Measurements from ENCODE around the gene TAF1C. TPM values are rescaled to one million over a fixed set of nuclear protein-coding genes. Genes with fewer than 3 reads are reported as not detected.

TAF1C gene
- total RNA-seq, 1 experiment from 2014 or later: 78.5 TPM

GRCh38 chr16:84199861-84200260 is 13.0 kb upstream of the TAF1C start:
- intact Hi-C loops (cut with micrococcal nuclease; ENCODE audit: unreplicated experiment): no loop called here
- Mint-ChIP-seq H3K27ac (ENCODE audit: unreplicated experiment) (no peak overlapping the region), H3K4me3 (ENCODE audit: low read depth, unreplicated experiment) (no peak overlapping the region), H3K27me3 (ENCODE audit: unreplicated experiment) (peaks cover 64% of the 10 kb centered on the region), H3K36me3 (ENCODE audit: insufficient read depth, unreplicated experiment) (no peaks in the 10 kb centered on the region), H3K4me1 (ENCODE audit: low read depth, unreplicated experiment) (no peaks in the 10 kb centered on the region), H3K9me3 (ENCODE audit: low read depth, unreplicated experiment) (no peaks in the 10 kb centered on the region)
- TF ChIP-seq CTCF (IDR thresholded peaks at IDR 0.05; ENCODE audit: unreplicated experiment): no peak
- no peak for DNase-seq
- CTCF ChIA-PET: interaction anchor here (1.0 kb wide), 1 partner anchor 8 kb away, joined by 4 read pairs; no protein-coding TSS in a partner anchor
- no TSS peak for BruUV-seq (replicated peaks)

- Mint-ChIP-seq H3K27ac (ENCODE audit: unreplicated experiment) (no peak overlapping the region), H3K4me1 (ENCODE audit: low read depth, unreplicated experiment) (no peaks in the 10 kb centered on the region), H3K4me3 (ENCODE audit: low read depth, unreplicated experiment) (no peak overlapping the region), H3K36me3 (ENCODE audit: insufficient read depth, unreplicated experiment) (no peaks in the 10 kb centered on the region), H3K27me3 (ENCODE audit: unreplicated experiment) (peaks cover 70% of the 10 kb centered on the region), H3K9me3 (ENCODE audit: low read depth, unreplicated experiment) (no peaks in the 10 kb centered on the region)
- CTCF ChIA-PET: interaction anchor here (1.0 kb wide), 1 partner anchor 9 kb away, joined by 4 read pairs; no protein-coding TSS in a partner anchor
- DNase-seq: no peak
- no TSS peak for BruUV-seq (replicated peaks)
- intact Hi-C loops (cut with micrococcal nuclease; ENCODE audit: unreplicated experiment): no loop called here
- TF ChIP-seq CTCF (IDR thresholded peaks at IDR 0.05; ENCODE audit: unreplicated experiment): no peak
Measured at GRCh38 chr16:84199097-84199496, 12.2 kb upstream of the TAF1C start.

DNA sequence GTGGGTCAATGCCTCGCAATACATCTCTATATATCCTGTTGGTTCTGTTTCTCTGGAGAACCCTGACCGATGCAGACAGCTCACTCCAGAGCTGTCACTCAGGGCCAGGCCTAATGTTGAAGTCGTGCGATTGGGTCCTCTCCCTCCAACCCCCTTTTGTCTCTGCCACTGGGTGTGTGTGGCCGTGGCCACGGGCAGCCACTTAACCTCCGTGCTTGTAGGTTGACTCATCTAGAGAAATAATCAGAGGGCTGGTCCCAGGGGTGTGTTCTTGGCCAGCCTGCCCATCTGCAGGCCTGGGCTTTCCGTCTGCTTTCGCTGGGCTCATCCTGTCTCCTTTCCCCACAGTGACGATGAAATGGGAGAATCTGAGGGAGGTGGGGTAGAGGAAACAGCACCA is 11.5 kb upstream of the TAF1C start:
- Mint-ChIP-seq H3K4me1 (ENCODE audit: low read depth, unreplicated experiment) (no peaks in the 10 kb centered on the region), H3K9me3 (ENCODE audit: low read depth, unreplicated experiment) (no peaks in the 10 kb centered on the region), H3K27me3 (ENCODE audit: unreplicated experiment) (peaks cover 70% of the 10 kb centered on the region), H3K4me3 (ENCODE audit: low read depth, unreplicated experiment) (no peak overlapping the region), H3K36me3 (ENCODE audit: insufficient read depth, unreplicated experiment) (no peaks in the 10 kb centered on the region), H3K27ac (ENCODE audit: unreplicated experiment) (no peak overlapping the region)
- DNase-seq: no peak
- no TSS peak for BruUV-seq (replicated peaks)
- CTCF ChIA-PET: interaction anchor here (0.7 kb wide), 1 partner anchor 12 kb away, joined by 3 read pairs; the partner anchor contains the start of gene TAF1C
- no peak for TF ChIP-seq CTCF (IDR thresholded peaks at IDR 0.05; ENCODE audit: unreplicated experiment)
- intact Hi-C loops (cut with micrococcal nuclease; ENCODE audit: unreplicated experiment): no loop called here

GRCh38 chr16:84197466-84198128 is 10.7 kb upstream of the TAF1C start:
- TF ChIP-seq CTCF (IDR thresholded peaks at IDR 0.05; ENCODE audit: unreplicated experiment): no peak
- DNase-seq: no peak
- Mint-ChIP-seq H3K27me3 (ENCODE audit: unreplicated experiment) (peaks cover 70% of the 10 kb centered on the region), H3K36me3 (ENCODE audit: insufficient read depth, unreplicated experiment) (no peaks in the 10 kb centered on the region), H3K9me3 (ENCODE audit: low read depth, unreplicated experiment) (no peaks in the 10 kb centered on the region), H3K27ac (ENCODE audit: unreplicated experiment) (no peak overlapping the region), H3K4me3 (ENCODE audit: low read depth, unreplicated experiment) (no peak overlapping the region), H3K4me1 (ENCODE audit: low read depth, unreplicated experiment) (no peaks in the 10 kb centered on the region)
- BruUV-seq (replicated peaks): no TSS peak
- CTCF ChIA-PET: interaction anchor here (0.7 kb wide), 1 partner anchor 11 kb away, joined by 3 read pairs; the partner anchor contains the start of gene TAF1C
- intact Hi-C loops (cut with micrococcal nuclease; ENCODE audit: unreplicated experiment): no loop called here
